GM12873 (cell line): ENCODE data around the gene ABCA4.

Experiments used
- CTCF ChIP-seq: IDR thresholded peaks from 2 replicates; pipeline ENCODE4 v1.5.1; 2012; ENCODE audit warnings: low read depth, mild to moderate bottlenecking, moderate library complexity, low read length, control low read depth; ENCODE audit not compliant: insufficient read depth; ENCODE audit errors: missing control alignments

ABCA4 gene

GRCh38 chr1:94000510-94001282, 120.3 kb downstream of the ABCA4 start:
- no peak for TF ChIP-seq CTCF

- no peak for TF ChIP-seq CTCF
Measured at GRCh38 chr1:93999840-94000415, 121.0 kb downstream of the ABCA4 start.

- no peak for TF ChIP-seq CTCF
Measured at GRCh38 chr1:93997756-93998155, 123.2 kb downstream of the ABCA4 start.

GRCh38 chr1:93995837-93996536, 125.0 kb downstream of the ABCA4 start:
- no peak for TF ChIP-seq CTCF

- no peak for TF ChIP-seq CTCF
Measured at GRCh38 chr1:93993731-93994130, 127.2 kb downstream of the ABCA4 start.

GRCh38 chr1:93992954-93993353, 128.0 kb downstream of the ABCA4 start:
- no peak for TF ChIP-seq CTCF

DNA sequence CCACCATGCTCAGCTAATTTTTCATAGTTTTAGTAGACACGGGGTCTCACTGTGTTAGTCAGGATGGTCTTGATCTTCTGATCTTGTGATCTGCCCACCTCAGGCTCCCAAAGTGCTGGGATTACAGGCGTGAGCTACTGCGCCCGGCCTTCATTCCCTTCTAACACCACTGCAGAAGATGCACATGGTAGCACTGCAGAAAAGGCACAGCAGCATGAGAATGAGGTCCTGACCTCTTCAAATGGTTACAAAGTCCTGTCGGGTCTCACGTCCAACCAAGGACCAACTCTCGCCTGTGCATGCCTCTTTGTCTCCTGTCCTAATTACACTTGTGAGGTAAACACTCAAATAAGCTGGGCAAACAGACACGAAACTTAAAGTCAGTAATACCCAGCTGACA, 128.8 kb downstream of the ABCA4 start:
- TF ChIP-seq CTCF: no peak
